Heart right ventricle (tissue), 16 donors: ENCODE results near the gene CTNNA1. TPM values are rescaled to one million over a fixed set of nuclear protein-coding genes. Genes with fewer than 3 reads are reported as not detected.
A peak's percentile ranks its signal among the peaks of the same experiment; 100 is the strongest.
"Not testable (repeated sequence)": the region's sequence is repeated elsewhere in the genome, so short reads cannot be mapped to it uniquely, and the experiment has no call there.

Experiments
- ATAC-seq, 8 donors: fragments of 200-7000 bp; cut with Tn5 transposase; one replicate each; pipeline ENCODE4 v1.9.1; 2020; ENCODE audit warnings: mild to moderate bottlenecking in 8 of 8, moderate library complexity in 8 of 8, moderate number of reproducible peaks in 1 of 8
- DNase-seq, 2 donors: peaks; one replicate each; pipeline ENCODE4 v3.0.0-alpha.2; 2020
- H3K27ac ChIP-seq, 10 donors: fragments of 200-600 bp; sonication (generic) in 2 of 10; one replicate each; pipeline versions ENCODE4 v1.5.0 to v1.8.0; 2020 to 2022; ENCODE audit warnings: mild to moderate bottlenecking in 3 of 10
- H3K27me3 ChIP-seq, 7 donors: fragments of 200-600 bp; one replicate each; pipeline ENCODE4 v1.8.0; 2021 to 2022; ENCODE audit warnings: mild to moderate bottlenecking in 2 of 7
- H3K36me3 ChIP-seq, 9 donors: fragments of 200-600 bp; sonication (generic) in 1 of 9; one replicate each; pipeline versions ENCODE4 v1.5.0 to v1.8.0; 2020 to 2022; ENCODE audit warnings: mild to moderate bottlenecking in 2 of 9
- H3K4me1 ChIP-seq, 9 donors: fragments of 200-600 bp; sonication (generic) in 1 of 9; one replicate each; pipeline versions ENCODE4 v1.5.0 to v1.8.0; 2020 to 2022; ENCODE audit warnings: mild to moderate bottlenecking in 4 of 9
- H3K4me3 ChIP-seq, 10 donors: fragments of 200-600 bp; sonication (generic) in 2 of 10; one replicate each; pipeline versions ENCODE4 v1.5.0 to v1.8.0; 2020 to 2022; ENCODE audit warnings: mild to moderate bottlenecking in 7 of 10, moderate library complexity in 2 of 10
- H3K9me3 ChIP-seq, 11 donors: fragments of 200-600 bp in 10 of 11; sonication (generic) in 2 of 11; one replicate each; pipeline versions ENCODE4 v1.5.0 to v1.8.0; 2013 to 2022; ENCODE audit warnings: mild to moderate bottlenecking in 2 of 11, control low read depth in 1 of 11, moderate library complexity in 1 of 11
- WGBS, 2 donors: extraction: QIAGEN DNeasy Blood & Tissue Kit; methylation state at CpG; one replicate each; pipeline ENCODE4 v1.1.7; 2013; ENCODE audit warnings: inconsistent platforms in 1 of 2; 5-methylcytosine and 5-hydroxymethylcytosine counted together
- intact Hi-C, 10 donors: fragments of 100-400 bp; cut with DNase I; formaldehyde crosslinking; loops; one replicate each; pipeline versions ENCODE4 v1.11.1 to v1.14.2; 2022
- polyA plus RNA-seq, 2 donors: library from polyadenylated mRNA; stranded (reverse); fragments of 200-250 nt; gene quantifications; one replicate each; pipeline ENCODE4 v1.2.3, GENCODE V29; 2013
- total RNA-seq, 10 donors: library from RNA; stranded (reverse); fragmentation: NEBNext Ultra II Directional in 3 of 10; extraction: Animal tissue kit (Norgen Biotek cat#: 25700) in 3 of 10; gene quantifications; one replicate each; pipeline versions ENCODE4 v1.2.1 to v1.2.4, GENCODE V29; 2021 to 2023
- TF ChIP-seq, protein P1 (sequence below), 9 donors: fragments of 200-600 bp; sonication (generic) in 2 of 9; IDR thresholded peaks; one replicate each; pipeline versions ENCODE4 v1.5.0 to v1.8.0; 2021 to 2022; ENCODE audit warnings: antibody characterized with exemption in 9 of 9, mild to moderate bottlenecking in 5 of 9, moderate library complexity in 1 of 9
- donor health status: Arrhythmogenic right ventricular cardiomyopathy.
- donor health status: ischemic (EF 13 %, LVEDD 7.1; RV severe dilation, severe dysfunction).
- donor health status: healthy with polysubstance abuse.
- donor health status: DM: no; HTN: yes; CAD: no.
- donor health status: DM: no; HTN: no; CAD: no.
- donor health status: ischemic (EF 25% LVEDD 6.9; RV normal size, moderate dysfunction).
- donor health status: ischemic (EF 25% LVEDD 5.7; RV mildly dilated, moderate dysfunction).
- donor health status: healthy.
- donor health status: DM: yes; HTN: yes; CAD: no.
- donor health status: Ischemic cardiomyopathy.
- donor health status: ischemic (EF 35%, LVEDD 5.7; RV mildly dilated, moderate dysfunction).
- donor health status: nonischemic (EF 11% LVEDD 7.7; RV severe dilation, severe dysfunction).
- donor health status: DM: yes; HTN: yes; CAD: no.
- donor health status: PGD.
- donor health status: ischemic (EF 29% LVEDD 5.4; RV normal size, mild dysfunction).
- donor health status: nonischemic (EF 23%, LVEDD 6.1; RV moderate dilation, normal function).

Gene CTNNA1
- total and polyA plus RNA-seq, 12 donors, result 128 to 416 (median 379) TPM

DNA sequence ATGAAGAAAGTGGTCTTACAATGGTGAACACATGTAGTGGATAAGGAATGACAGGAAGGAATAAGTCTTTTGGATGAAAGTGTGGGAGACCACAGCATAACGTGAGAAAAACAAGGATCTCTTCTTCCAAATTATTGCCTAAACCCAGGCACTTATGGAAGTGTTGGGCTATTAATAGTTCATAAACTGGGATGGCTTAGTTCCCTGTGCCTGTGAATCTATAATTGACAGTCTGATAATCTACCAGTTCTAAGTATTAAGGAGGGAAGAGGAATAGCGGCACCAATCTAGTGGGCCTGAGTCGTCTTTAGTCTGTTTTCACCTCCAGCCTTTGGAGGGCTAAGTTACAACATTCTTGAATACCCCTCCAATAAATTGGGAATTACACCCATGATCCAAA is 161.1 kb downstream of the CTNNA1 start:
- no peaks in the 10 kb centered on the region for H3K27me3 ChIP-seq

DNA sequence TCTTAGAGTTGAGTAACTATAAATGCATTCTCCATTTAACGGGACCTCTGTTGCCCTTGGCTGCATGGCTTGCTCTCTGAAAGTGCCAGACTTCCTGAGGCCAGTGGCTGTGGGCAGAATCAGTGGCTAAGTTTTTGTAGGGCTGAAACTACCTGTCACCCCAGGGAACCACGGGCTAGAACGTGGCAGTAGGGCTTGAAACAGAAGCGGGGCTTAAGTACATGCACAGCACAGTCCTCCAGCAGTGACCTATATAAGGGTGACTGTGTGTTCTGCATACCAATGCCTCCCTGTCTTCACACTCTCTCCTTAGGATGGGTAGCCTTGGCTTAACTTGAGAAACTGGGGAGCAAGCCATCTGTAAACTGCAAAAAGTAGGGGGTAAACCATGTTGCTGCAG is 165.5 kb downstream of the CTNNA1 start:
- intact Hi-C loops, result loop anchor here in 1 of 10 donors (10.0 kb wide), 1 partner anchor 636 kb away; no protein-coding TSS in a partner anchor
- WGBS, 2 donors, result 68 to 69% methylated on average over 4 of the region's 4 CpGs
- no peak for ATAC-seq

More for the DNA sequence above, 161.1 kb downstream of the CTNNA1 start:
- intact Hi-C loops, result loop anchor here in 1 of 10 donors (5.0 to 10.0 kb wide), 2 partner anchors 63 to 640 kb away; no protein-coding TSS in a partner anchor
- TF ChIP-seq, protein P1, sequence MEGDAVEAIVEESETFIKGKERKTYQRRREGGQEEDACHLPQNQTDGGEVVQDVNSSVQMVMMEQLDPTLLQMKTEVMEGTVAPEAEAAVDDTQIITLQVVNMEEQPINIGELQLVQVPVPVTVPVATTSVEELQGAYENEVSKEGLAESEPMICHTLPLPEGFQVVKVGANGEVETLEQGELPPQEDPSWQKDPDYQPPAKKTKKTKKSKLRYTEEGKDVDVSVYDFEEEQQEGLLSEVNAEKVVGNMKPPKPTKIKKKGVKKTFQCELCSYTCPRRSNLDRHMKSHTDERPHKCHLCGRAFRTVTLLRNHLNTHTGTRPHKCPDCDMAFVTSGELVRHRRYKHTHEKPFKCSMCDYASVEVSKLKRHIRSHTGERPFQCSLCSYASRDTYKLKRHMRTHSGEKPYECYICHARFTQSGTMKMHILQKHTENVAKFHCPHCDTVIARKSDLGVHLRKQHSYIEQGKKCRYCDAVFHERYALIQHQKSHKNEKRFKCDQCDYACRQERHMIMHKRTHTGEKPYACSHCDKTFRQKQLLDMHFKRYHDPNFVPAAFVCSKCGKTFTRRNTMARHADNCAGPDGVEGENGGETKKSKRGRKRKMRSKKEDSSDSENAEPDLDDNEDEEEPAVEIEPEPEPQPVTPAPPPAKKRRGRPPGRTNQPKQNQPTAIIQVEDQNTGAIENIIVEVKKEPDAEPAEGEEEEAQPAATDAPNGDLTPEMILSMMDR (IDR thresholded peaks at IDR 0.05), result no peak
- Histone ChIP-seq H3K36me3 (peaks cover 0 to 72% (median 0%) of the 10 kb centered on the region in 9 donors), H3K9me3 (no peaks in the 10 kb centered on the region), H3K27ac (peak overlapping the region in 9 of 10 donors; percentile 23 to 77 (median 61)), H3K4me3 (no peak overlapping the region), H3K4me1 (peaks cover 0 to 39% (median 27%) of the 10 kb centered on the region in 9 donors)
- ATAC-seq (peak in 7 of 8 donors; percentile 55 to 85 (median 78)), DNase-seq (no peak)
- 54 to 73% methylated on average over 3 of the region's 3 CpGs for WGBS, 2 donors

DNA sequence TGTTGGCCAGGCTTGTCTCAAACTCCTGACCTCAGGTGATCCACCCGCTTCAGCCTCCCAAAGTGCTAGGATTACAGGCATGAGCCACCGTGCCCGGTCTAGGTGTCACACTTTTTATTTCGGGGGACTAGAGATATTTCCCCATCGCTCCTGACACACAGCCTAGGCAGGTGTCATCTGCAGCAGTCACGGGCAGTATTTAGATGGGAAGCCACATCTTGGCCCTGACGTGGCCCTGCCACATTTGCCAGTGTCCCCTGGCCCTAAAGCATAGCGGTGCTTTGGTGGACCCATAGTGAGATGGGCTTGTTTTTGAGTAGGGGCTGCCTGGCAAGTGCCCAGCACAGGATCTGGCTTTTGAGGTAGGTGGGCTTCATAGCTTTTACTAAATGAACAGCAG is 167.0 kb downstream of the CTNNA1 start:
- H3K36me3 ChIP-seq, result peaks cover 0 to 65% (median 9%) of the 10 kb centered on the region in 9 donors

More for the DNA sequence above, 165.5 kb downstream of the CTNNA1 start:
- Histone ChIP-seq H3K36me3 (peaks cover 0 to 58% (median 0%) of the 10 kb centered on the region in 9 donors), H3K27ac (peak overlapping the region in 1 of 10 donors; percentile 12), H3K9me3 (no peaks in the 10 kb centered on the region), H3K4me3 (no peak overlapping the region), H3K4me1 (peaks cover 0 to 35% (median 13%) of the 10 kb centered on the region in 9 donors), H3K27me3 (no peaks in the 10 kb centered on the region)
- DNase-seq, result no peak
- TF ChIP-seq, protein P1 (IDR thresholded peaks at IDR 0.05), result no peak

DNA sequence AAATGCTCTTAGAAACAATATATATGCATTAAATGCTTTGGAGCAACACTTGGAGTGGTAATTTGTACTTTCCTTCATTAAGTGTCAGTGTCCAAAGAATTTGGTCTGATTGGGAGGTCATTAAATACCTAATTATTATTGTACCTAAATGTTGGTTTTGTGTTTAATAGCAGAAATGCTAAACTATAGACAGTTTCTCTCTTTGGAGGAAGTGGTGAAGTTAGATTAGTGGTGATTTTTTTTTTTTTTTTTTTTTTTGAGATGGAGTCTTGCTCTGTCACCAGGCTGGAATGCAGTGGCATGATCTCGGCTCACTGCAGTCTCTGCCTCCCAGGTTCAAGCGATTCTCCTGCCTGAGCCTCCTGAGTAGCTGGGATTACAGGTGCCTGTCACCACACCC is 168.1 kb downstream of the CTNNA1 start:
- intact Hi-C loops, result loop anchor here in 1 of 10 donors (10.0 kb wide), 1 partner anchor 277 kb away; no protein-coding TSS in a partner anchor
- peaks cover 0 to 75% (median 21%) of the 10 kb centered on the region in 9 donors for H3K36me3 ChIP-seq
- not testable (repeated sequence) for H3K27me3 ChIP-seq, H3K9me3 ChIP-seq, H3K4me3 ChIP-seq, H3K27ac ChIP-seq, ATAC-seq, DNase-seq
- H3K4me1 ChIP-seq, result peaks cover 0 to 27% (median 5%) of the 10 kb centered on the region in 9 donors
- 83 to 88% methylated on average over 2 of the region's 2 CpGs for WGBS, 2 donors

More for the DNA sequence above, 167.0 kb downstream of the CTNNA1 start:
- Histone ChIP-seq H3K27me3 (no peaks in the 10 kb centered on the region), H3K9me3 (no peaks in the 10 kb centered on the region), H3K4me3 (no peak overlapping the region), H3K4me1 (peaks cover 0 to 30% (median 6%) of the 10 kb centered on the region in 9 donors), H3K27ac (no peak overlapping the region)
- ATAC-seq (peak in 2 of 8 donors; percentile 15 to 56), DNase-seq (no peak)
- TF ChIP-seq, protein P1 (IDR thresholded peaks at IDR 0.05), result no peak
- intact Hi-C loops, result loop anchor here in 1 of 10 donors (10.0 kb wide), 1 partner anchor 275 kb away; no protein-coding TSS in a partner anchor
- 84 to 98% methylated on average over 8 of the region's 8 CpGs for WGBS, 2 donors

DNA sequence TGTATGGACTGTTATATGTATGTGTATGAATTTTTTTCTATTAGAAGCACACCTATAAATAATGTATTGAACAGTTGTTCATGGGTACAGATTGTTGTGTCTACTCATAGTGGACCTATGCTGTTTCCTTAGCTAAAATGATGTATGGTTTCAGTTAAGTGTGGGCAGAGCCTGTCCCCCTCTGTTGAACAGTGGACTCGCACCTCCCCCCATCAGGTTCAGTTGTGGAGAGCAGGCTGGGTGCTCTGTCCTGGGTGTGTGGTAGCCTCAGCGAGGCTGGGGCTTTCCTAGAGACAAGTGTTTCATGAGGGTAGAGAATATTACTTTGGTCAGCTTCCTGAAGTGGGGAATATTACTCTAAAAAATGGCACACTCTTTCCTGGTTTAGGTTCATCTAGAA is 169.3 kb downstream of the CTNNA1 start:
- ATAC-seq (no peak), DNase-seq (no peak)
- H3K4me1 ChIP-seq, result peaks cover 0 to 36% (median 14%) of the 10 kb centered on the region in 9 donors
- no peaks in the 10 kb centered on the region for H3K9me3 ChIP-seq
- no peak overlapping the region for H3K27ac ChIP-seq
- intact Hi-C loops, result loop anchor here in 1 of 10 donors (10.0 kb wide), 1 partner anchor 278 kb away; no protein-coding TSS in a partner anchor
- peaks cover 0 to 81% (median 28%) of the 10 kb centered on the region in 9 donors for H3K36me3 ChIP-seq
- no peaks in the 10 kb centered on the region for H3K27me3 ChIP-seq
- H3K4me3 ChIP-seq, result no peak overlapping the region
- 93 to 99% methylated on average over 2 of the region's 2 CpGs for WGBS, 2 donors
- TF ChIP-seq, protein P1 (IDR thresholded peaks at IDR 0.05), result no peak
